SK-N-MC (cell line): ENCODE measurements around the gene WDR27.

ENCODE experiments used
- EZH2 ChIP-seq: fragments of 200-600 bp; sonication (generic); IDR thresholded peaks from one replicate; pipeline ENCODE4 v1.6.1; 2017; ENCODE audit warnings: antibody characterized with exemption
- FOXP2 ChIP-seq: optimal IDR thresholded peaks from 2 replicates; pipeline ENCODE3; 2011; ENCODE audit warnings: mild to moderate bottlenecking, moderate library complexity; ENCODE audit not compliant: insufficient read depth; ENCODE audit errors: extremely low read length, control extremely low read depth
- POLR2AphosphoS5 ChIP-seq: IDR thresholded peaks from 2 replicates; pipeline ENCODE4 v1.6.1; 2012; ENCODE audit warnings: mild to moderate bottlenecking, low read depth, low read length, borderline replicate concordance

- TF ChIP-seq POLR2AphosphoS5 (no peak), EZH2 (no peak), FOXP2 (no peak)
These were observed 228.2 kb downstream of the WDR27 start for GRCh38 chr6:169473663-169474062.
